Small intestine (tissue), 7 donors: ENCODE measurements around the gene PAX7. TPM values are rescaled to one million over a fixed set of nuclear protein-coding genes. Genes with fewer than 3 reads are reported as not detected.
"Not testable (repeated sequence)": the region's sequence is repeated elsewhere in the genome, so short reads cannot be mapped to it uniquely, and the experiment has no call there.

Source experiments
- DNase-seq, 2 donors: peaks; one replicate each; pipeline versions ENCODE4 v3.0.0 to v3.0.0-alpha.2; 2013
- FAIRE-seq: peaks from 2 replicates; lab custom pipeline; 2012; peaks lifted over from hg19 to GRCh38; lab: Jason Lieb, UNC
- H3K27ac ChIP-seq, 3 donors: one replicate each; pipeline ENCODE4 v1.5.1; 2013; ENCODE audit warnings: low read length in 2 of 3, mild to moderate bottlenecking in 2 of 3, control low read depth in 1 of 3, inconsistent platforms in 1 of 3, low read depth in 1 of 3, moderate library complexity in 1 of 3
- H3K27me3 ChIP-seq, 3 donors: one replicate each; pipeline ENCODE4 v1.6.1; 2013; ENCODE audit warnings: low read length in 3 of 3, inconsistent platforms in 1 of 3; ENCODE audit not compliant: control insufficient read depth in 3 of 3, insufficient read depth in 3 of 3
- H3K36me3 ChIP-seq, 3 donors: one replicate each; pipeline ENCODE4 v1.6.1; 2013; ENCODE audit warnings: low read length in 3 of 3, inconsistent platforms in 1 of 3, low read depth in 1 of 3, mild to moderate bottlenecking in 1 of 3, moderate library complexity in 1 of 3; ENCODE audit not compliant: control insufficient read depth in 3 of 3, insufficient read depth in 2 of 3
- H3K4me1 ChIP-seq, 3 donors: one replicate each; pipeline ENCODE4 v1.6.1; 2013; ENCODE audit warnings: low read length in 2 of 3, inconsistent platforms in 1 of 3, low read depth in 1 of 3, mild to moderate bottlenecking in 1 of 3, moderate library complexity in 1 of 3; ENCODE audit not compliant: control insufficient read depth in 3 of 3, insufficient read depth in 2 of 3
- H3K4me3 ChIP-seq, 3 donors: one replicate each; pipeline ENCODE4 v1.5.1; 2013; ENCODE audit warnings: low read length in 3 of 3, control low read depth in 1 of 3, inconsistent platforms in 1 of 3, low read depth in 1 of 3, mild to moderate bottlenecking in 1 of 3, moderate library complexity in 1 of 3
- H3K9me3 ChIP-seq, 2 donors: one replicate each; pipeline ENCODE4 v1.6.1; 2013; ENCODE audit warnings: low read depth in 1 of 2, low read length in 1 of 2; ENCODE audit not compliant: control insufficient read depth in 2 of 2, insufficient read depth in 1 of 2
- WGBS, 3 donors: extraction: QIAGEN DNeasy Blood & Tissue Kit; methylation state at CpG; one replicate each; pipeline ENCODE4 v1.1.7; 2013; 5-methylcytosine and 5-hydroxymethylcytosine counted together
- polyA plus RNA-seq, 4 donors: library from polyadenylated mRNA; stranded (reverse) in 3 of 4; unstranded in 1 of 4; fragments of 200-250 nt in 3 of 4; fragments of 120-200 nt in 1 of 4; gene quantifications; one replicate each; pipeline versions ENCODE4 v1.2.1 to v1.2.3, GENCODE V29; 2013
- donor health status: healthy with polysubstance abuse.
- donor health status: control.
- donor health status: control.
- donor health status: Bipolar disorder and iron deficiency.
- donor health status: healthy.

The PAX7 gene
- polyA plus RNA-seq, 4 donors = 0.01 to 0.15 TPM; not detected in 2

DNA sequence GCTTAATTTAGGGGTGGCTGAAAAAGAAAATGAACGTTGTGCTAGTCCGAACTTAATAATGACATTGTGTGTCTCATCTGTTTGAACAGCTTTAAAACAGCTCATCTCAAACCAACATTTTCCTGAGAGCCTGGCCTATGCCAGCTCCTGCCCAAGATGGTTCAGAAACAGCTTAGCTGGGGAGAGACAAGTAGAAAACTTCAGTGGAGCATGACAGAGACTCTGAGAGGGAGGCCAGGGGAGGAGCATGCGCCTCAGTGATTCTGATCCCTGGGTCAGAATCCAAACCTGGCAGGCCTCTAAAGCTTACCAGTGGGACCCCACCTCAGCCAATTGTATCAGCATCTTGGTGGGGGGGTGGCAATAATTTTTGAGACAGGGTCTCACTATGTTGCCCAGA lies 129.5 kb downstream of the PAX7 start:
- H3K27me3 ChIP-seq = peaks cover 0 to 4% (median 0%) of the 10 kb centered on the region in 3 donors

GRCh38 chr1:18761948-18762840 lies 131.5 kb downstream of the PAX7 start:
- 62 to 71% (median 67%) methylated on average over 14 of the region's 14 CpGs for WGBS, 3 donors
- H3K4me3 ChIP-seq = no peak overlapping the region
- H3K4me1 ChIP-seq = no peaks in the 10 kb centered on the region
- no peak for FAIRE-seq
- H3K27ac ChIP-seq = no peak overlapping the region
- peaks cover 0 to 5% (median 0%) of the 10 kb centered on the region in 3 donors for H3K27me3 ChIP-seq
- no peaks in the 10 kb centered on the region for H3K9me3 ChIP-seq
- no peaks in the 10 kb centered on the region for H3K36me3 ChIP-seq
- DNase-seq = no peak

More for the DNA sequence above, 129.5 kb downstream of the PAX7 start:
- no peak for DNase-seq
- no peak for FAIRE-seq
- no peaks in the 10 kb centered on the region for H3K9me3 ChIP-seq
- no peak overlapping the region for H3K27ac ChIP-seq
- WGBS, 3 donors = 81 to 91% (median 87%) methylated on average over 3 of the region's 3 CpGs
- H3K4me3 ChIP-seq = no peak overlapping the region
- H3K36me3 ChIP-seq = no peaks in the 10 kb centered on the region
- no peaks in the 10 kb centered on the region for H3K4me1 ChIP-seq

GRCh38 chr1:18764362-18764761 lies 133.7 kb downstream of the PAX7 start:
- Histone ChIP-seq H3K9me3 (no peaks in the 10 kb centered on the region), H3K4me3 (no peak overlapping the region), H3K36me3 (no peaks in the 10 kb centered on the region), H3K4me1 (no peaks in the 10 kb centered on the region), H3K27me3 (peaks cover 0 to 3% (median 1%) of the 10 kb centered on the region in 3 donors), H3K27ac (no peak overlapping the region)
- DNase-seq (no peak), FAIRE-seq (no peak)
- 37 to 43% (median 41%) methylated on average over 7 of the region's 7 CpGs for WGBS, 3 donors

DNA sequence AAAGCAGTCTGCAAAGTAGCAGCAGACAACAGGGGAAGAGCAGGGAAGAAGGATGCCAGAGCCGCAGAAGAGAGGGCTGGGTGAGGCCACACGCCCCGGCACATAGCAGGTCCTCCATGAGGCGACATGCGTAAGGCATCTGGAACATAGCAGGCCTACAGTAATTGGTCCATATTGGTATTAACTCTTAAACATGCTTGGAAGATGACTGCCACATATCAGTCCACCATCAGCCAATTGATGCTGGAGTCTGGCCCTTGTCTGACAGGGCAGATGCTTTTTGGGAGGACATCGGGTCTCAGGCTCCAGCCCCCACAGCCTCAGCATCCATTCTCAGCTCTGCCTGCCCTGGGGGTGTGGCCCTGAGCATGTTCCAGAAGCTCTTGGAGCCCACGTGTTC lies 135.1 kb downstream of the PAX7 start:
- H3K9me3 ChIP-seq = no peaks in the 10 kb centered on the region
- 72 to 75% (median 74%) methylated on average over 7 of the region's 7 CpGs for WGBS, 3 donors
- DNase-seq = no peak
- H3K4me1 ChIP-seq = no peaks in the 10 kb centered on the region
- no peak overlapping the region for H3K4me3 ChIP-seq
- no peak for FAIRE-seq
- no peak overlapping the region for H3K27ac ChIP-seq
- peaks cover 0 to 5% (median 3%) of the 10 kb centered on the region in 3 donors for H3K27me3 ChIP-seq
- no peaks in the 10 kb centered on the region for H3K36me3 ChIP-seq

GRCh38 chr1:18766328-18766727 lies 135.7 kb downstream of the PAX7 start:
- DNase-seq (no peak), FAIRE-seq (no peak)
- 79 to 89% (median 83%) methylated on average over 2 of the region's 2 CpGs for WGBS, 3 donors
- Histone ChIP-seq H3K27ac (no peak overlapping the region), H3K36me3 (no peaks in the 10 kb centered on the region), H3K27me3 (peaks cover 0 to 5% (median 3%) of the 10 kb centered on the region in 3 donors), H3K4me3 (no peak overlapping the region), H3K9me3 (no peaks in the 10 kb centered on the region), H3K4me1 (no peaks in the 10 kb centered on the region)

DNA sequence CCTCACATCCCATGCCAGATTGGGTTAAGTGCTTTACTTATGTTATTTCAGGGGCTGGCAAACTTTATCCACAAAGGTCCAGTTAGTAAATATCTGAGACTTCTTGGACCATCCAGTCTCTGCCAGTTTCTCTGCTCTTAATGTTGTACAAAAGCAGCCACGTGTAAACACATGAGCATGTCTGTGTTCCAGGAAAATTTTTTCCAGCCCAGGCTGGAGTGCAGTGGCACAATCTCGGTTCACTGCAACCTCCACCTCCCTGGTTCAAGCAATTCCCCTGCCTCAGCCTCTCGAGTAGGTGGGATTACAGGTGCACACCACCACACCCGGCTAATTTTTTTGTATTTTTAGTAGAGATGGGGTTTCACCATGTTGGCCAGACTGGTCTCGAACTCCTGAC lies 136.9 kb downstream of the PAX7 start:
- H3K27me3 ChIP-seq, FAIRE-seq, DNase-seq, H3K4me1 ChIP-seq, H3K27ac ChIP-seq, H3K9me3 ChIP-seq, H3K36me3 ChIP-seq, H3K4me3 ChIP-seq: not testable (repeated sequence)
- 52 to 68% (median 62%) methylated on average over 5 of the region's 5 CpGs for WGBS, 3 donors

DNA sequence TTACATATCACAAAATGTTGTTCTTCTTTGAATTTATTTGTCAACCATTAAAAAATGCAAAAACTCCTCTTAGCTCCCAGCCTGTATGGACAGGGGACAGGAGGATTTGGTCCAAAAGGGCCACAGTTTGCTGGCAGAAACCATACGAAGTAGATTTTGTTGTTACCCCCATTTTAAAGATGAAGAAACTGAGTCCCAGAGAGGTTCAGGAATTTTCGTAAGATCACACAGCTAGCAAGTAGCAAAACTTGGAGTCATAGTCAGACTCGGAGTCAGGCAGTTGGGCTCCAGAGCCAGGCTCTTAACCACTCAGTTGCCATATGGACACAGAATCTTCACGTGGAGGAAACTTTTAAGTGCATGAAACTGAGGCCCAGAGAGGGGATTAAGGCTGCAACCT lies 137.4 kb downstream of the PAX7 start:
- Histone ChIP-seq H3K27me3 (peaks cover 0 to 5% (median 3%) of the 10 kb centered on the region in 3 donors), H3K27ac (no peak overlapping the region), H3K4me3 (no peak overlapping the region), H3K9me3 (no peaks in the 10 kb centered on the region), H3K4me1 (no peaks in the 10 kb centered on the region), H3K36me3 (no peaks in the 10 kb centered on the region)
- WGBS, 3 donors = 66 to 73% (median 68%) methylated on average over 4 of the region's 4 CpGs
- DNase-seq = no peak
- no peak for FAIRE-seq

- Histone ChIP-seq H3K27me3 (peaks cover 0 to 5% (median 3%) of the 10 kb centered on the region in 3 donors), H3K9me3 (no peaks in the 10 kb centered on the region), H3K4me3 (no peak overlapping the region), H3K27ac (no peak overlapping the region), H3K4me1 (no peaks in the 10 kb centered on the region), H3K36me3 (no peaks in the 10 kb centered on the region)
- 47 to 75% (median 59%) methylated on average over 7 of the region's 7 CpGs for WGBS, 3 donors
- FAIRE-seq (no peak), DNase-seq (no peak)
These were observed 138.5 kb downstream of the PAX7 start for GRCh38 chr1:18769140-18769539.
